H9 (cell line): ENCODE results near the gene KIAA1958. TPM values are rescaled to one million over a fixed set of nuclear protein-coding genes. Genes with fewer than 3 reads are reported as not detected.

Experiments
- DNase-seq: peaks from one replicate; pipeline ENCODE4 v3.0.0-alpha.2; 2017
- H2AFZ ChIP-seq: one replicate; pipeline ENCODE4 v1.6.1; 2013; ENCODE audit warnings: mild to moderate bottlenecking, low read length, control low read depth, moderate library complexity
- H2AK5ac ChIP-seq: 2 replicates; pipeline ENCODE4 v1.6.1; 2013; ENCODE audit warnings: low read length, control low read depth, mixed read lengths; ENCODE audit not compliant: insufficient read length
- H2BK120ac ChIP-seq: one replicate; pipeline ENCODE4 v1.6.1; 2013; ENCODE audit warnings: low read depth, mild to moderate bottlenecking, low read length, control low read depth, inconsistent platforms; ENCODE audit not compliant: poor library complexity, severe bottlenecking
- H2BK12ac ChIP-seq: 2 replicates; pipeline ENCODE4 v1.6.1; 2013; ENCODE audit warnings: low read length, control low read depth, mixed read lengths, low read depth; ENCODE audit not compliant: insufficient read length
- H2BK15ac ChIP-seq: 2 replicates; pipeline ENCODE4 v1.6.1; 2013; ENCODE audit warnings: low read depth, low read length, control low read depth
- H2BK20ac ChIP-seq: one replicate; pipeline ENCODE4 v1.6.1; 2013; ENCODE audit warnings: low read depth, mild to moderate bottlenecking, low read length, control low read depth, inconsistent platforms; ENCODE audit not compliant: poor library complexity, severe bottlenecking
- H2BK5ac ChIP-seq: 2 replicates; pipeline ENCODE4 v1.6.1; 2013; ENCODE audit warnings: low read length, control low read depth, mixed read lengths; ENCODE audit not compliant: insufficient read length
- H3K14ac ChIP-seq: 2 replicates; pipeline ENCODE4 v1.6.1; 2013; ENCODE audit warnings: low read length, control low read depth; ENCODE audit not compliant: insufficient read depth
- H3K18ac ChIP-seq: 2 replicates; pipeline ENCODE4 v1.6.1; 2013; ENCODE audit warnings: low read depth, mild to moderate bottlenecking, mixed read lengths, low read length, control low read depth; ENCODE audit not compliant: insufficient read length
- H3K23ac ChIP-seq: 2 replicates; pipeline ENCODE4 v1.6.1; 2013; ENCODE audit warnings: low read length, control low read depth, mixed read lengths, low read depth; ENCODE audit not compliant: insufficient read length
- H3K23me2 ChIP-seq: 2 replicates; pipeline ENCODE4 v1.6.1; 2013; ENCODE audit warnings: low read depth, mild to moderate bottlenecking, mixed read lengths, low read length, control low read depth; ENCODE audit not compliant: insufficient read length, poor library complexity, severe bottlenecking
- H3K27ac ChIP-seq: 2 replicates; pipeline ENCODE4 v1.5.1; 2013; ENCODE audit warnings: low read length, control low read depth, mixed read lengths, low read depth; ENCODE audit not compliant: insufficient read length
- H3K27me3 ChIP-seq: 2 replicates; pipeline ENCODE4 v1.6.1; 2013; ENCODE audit warnings: low read length, control low read depth, inconsistent platforms; ENCODE audit not compliant: insufficient read depth
- H3K4ac ChIP-seq: 2 replicates; pipeline ENCODE4 v1.6.1; 2013; ENCODE audit warnings: low read depth, mild to moderate bottlenecking, control low read depth, inconsistent platforms, low read length, moderate library complexity
- H3K4me1 ChIP-seq: 2 replicates; pipeline ENCODE4 v1.6.1; 2013; ENCODE audit warnings: low read length, control low read depth, inconsistent platforms; ENCODE audit not compliant: insufficient read depth
- H3K4me2 ChIP-seq: 2 replicates; pipeline ENCODE4 v1.6.1; 2013; ENCODE audit warnings: low read length, control low read depth, mixed read lengths; ENCODE audit not compliant: insufficient read length, insufficient read depth
- H3K56ac ChIP-seq: 2 replicates; pipeline ENCODE4 v1.6.1; 2013; ENCODE audit warnings: low read depth, mild to moderate bottlenecking, mixed read lengths, low read length, control low read depth; ENCODE audit not compliant: insufficient read length
- H3K79me1 ChIP-seq: 2 replicates; pipeline ENCODE4 v1.6.1; 2013; ENCODE audit warnings: low read depth, mild to moderate bottlenecking, moderate library complexity, low read length, control low read depth, inconsistent platforms; ENCODE audit not compliant: insufficient read depth, poor library complexity, severe bottlenecking
- H3K79me2 ChIP-seq: 2 replicates; pipeline ENCODE4 v1.6.1; 2013; ENCODE audit warnings: low read length, control low read depth, inconsistent platforms; ENCODE audit not compliant: insufficient read depth
- H3K9ac ChIP-seq: 2 replicates; pipeline ENCODE4 v1.6.1; 2013; ENCODE audit warnings: low read length, control low read depth, mixed read lengths; ENCODE audit not compliant: insufficient read length; ENCODE audit errors: extremely low read depth
- H3K9me3 ChIP-seq: one replicate; pipeline ENCODE4 v1.6.1; 2013; ENCODE audit warnings: low read depth, low read length, inconsistent platforms; ENCODE audit not compliant: control insufficient read depth
- H3T11ph ChIP-seq: one replicate; pipeline ENCODE4 v1.6.1; 2013; ENCODE audit warnings: mild to moderate bottlenecking, low read length, control low read depth, inconsistent platforms
- H4K20me1 ChIP-seq: one replicate; pipeline ENCODE4 v1.6.1; 2013; ENCODE audit not compliant: control insufficient read depth, insufficient read length, insufficient read depth
- H4K5ac ChIP-seq: 2 replicates; pipeline ENCODE4 v1.6.1; 2013; ENCODE audit warnings: low read depth, mild to moderate bottlenecking, mixed read lengths, low read length, control low read depth; ENCODE audit not compliant: insufficient read length
- H4K8ac ChIP-seq: replicated peaks from 2 replicates; pipeline ENCODE4 v1.6.1; 2013; ENCODE audit warnings: low read length, control low read depth, mixed read lengths, low read depth; ENCODE audit not compliant: insufficient read length
- H4K91ac ChIP-seq: 2 replicates; pipeline ENCODE4 v1.6.1; 2013; ENCODE audit warnings: low read depth, mild to moderate bottlenecking, moderate library complexity, mixed read lengths, low read length, control low read depth; ENCODE audit not compliant: insufficient read length
- H3K27ac Mint-ChIP-seq, 3 experiments: 2 replicates in 2 of 3; 3 replicates in 1 of 3; pipeline ENCODE4 v1.8.0; 2020 to 2021; ENCODE audit warnings: mixed read lengths in 3 of 3, mild to moderate bottlenecking in 1 of 3, moderate library complexity in 1 of 3
- H3K27me3 Mint-ChIP-seq: 2 replicates; pipeline ENCODE4 v1.8.0; 2021; ENCODE audit warnings: low read depth, mild to moderate bottlenecking, moderate library complexity, mixed read lengths
- H3K36me3 Mint-ChIP-seq, 3 experiments: 2 replicates in 2 of 3; 3 replicates in 1 of 3; pipeline ENCODE4 v1.8.0; 2020 to 2021; ENCODE audit warnings: low read depth in 3 of 3, mixed read lengths in 3 of 3; ENCODE audit not compliant: insufficient read depth in 1 of 3
- H3K4me1 Mint-ChIP-seq, 2 experiments: 2 replicates each; pipeline ENCODE4 v1.8.0; 2020; ENCODE audit warnings: mixed read lengths in 2 of 2
- H3K4me3 Mint-ChIP-seq, 2 experiments: 2 replicates in 1 of 2; 3 replicates in 1 of 2; pipeline ENCODE4 v1.8.0; 2020 to 2021; ENCODE audit warnings: mild to moderate bottlenecking in 2 of 2, mixed read lengths in 2 of 2, moderate library complexity in 1 of 2
- H3K9me3 Mint-ChIP-seq, 2 experiments: 2 replicates in 1 of 2; 3 replicates in 1 of 2; pipeline ENCODE4 v1.8.0; 2020; ENCODE audit warnings: mild to moderate bottlenecking in 2 of 2, mixed read lengths in 2 of 2, moderate library complexity in 1 of 2
- WGBS: extraction: QIAGEN DNeasy Blood & Tissue Kit; methylation state at CpG from one replicate; pipeline ENCODE4 v1.1.7; 2013; ENCODE audit warnings: missing lambda C conversion rate, low lambda C conversion rate, mixed read lengths; ENCODE audit not compliant: insufficient read length; ENCODE audit errors: extremely low coverage; 5-methylcytosine and 5-hydroxymethylcytosine counted together
- total RNA-seq: library from RNA; stranded (reverse); gene quantifications from 2 replicates; pipeline ENCODE4 v1.2.1, GENCODE V29; 2021
- TF ChIP-seq, protein P1 (sequence below): fragments of 200-600 bp; sonication (generic); conservative IDR thresholded peaks from 3 replicates; pipeline ENCODE4 v1.8.0; 2021; ENCODE audit warnings: antibody characterized with exemption, mild to moderate bottlenecking

The KIAA1958 gene
- total RNA-seq, 1 experiment from 2014 or later, result 34.0 TPM

DNA sequence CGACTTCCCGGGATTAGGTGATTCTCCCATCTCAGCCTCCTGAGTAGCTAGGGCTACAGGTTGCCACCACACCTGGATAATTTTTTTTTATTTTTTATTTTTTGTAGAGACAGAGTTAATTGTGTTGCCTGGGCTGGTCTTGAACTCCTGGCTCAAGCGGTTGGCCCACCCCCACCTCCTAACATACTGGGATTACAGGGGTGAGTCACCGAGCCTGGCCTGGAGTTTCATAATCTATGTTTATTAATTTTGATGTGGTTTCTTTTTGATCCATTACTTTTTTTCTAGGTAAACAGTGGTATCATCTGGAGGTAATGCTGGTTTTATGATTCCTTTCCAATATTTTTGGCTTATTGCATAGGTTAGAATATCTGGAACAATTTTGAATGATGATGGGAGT lies 54.2 kb downstream of the KIAA1958 start:
- no peak overlapping the region for H3K4ac ChIP-seq
- no peak overlapping the region for H3K4me3 Mint-ChIP-seq
- no peak overlapping the region for H4K5ac ChIP-seq
- H3K27me3 ChIP-seq, result no peaks in the 10 kb centered on the region
- H3K36me3 Mint-ChIP-seq, result peaks cover 8 to 13% (median 13%) of the 10 kb centered on the region in 3 experiments
- no peaks in the 10 kb centered on the region for H3K27me3 Mint-ChIP-seq
- no peaks in the 10 kb centered on the region for H3K9me3 ChIP-seq
- no peak overlapping the region for H3K27ac ChIP-seq
- H3T11ph ChIP-seq, result no peak overlapping the region
- peaks cover 2 to 5% of the 10 kb centered on the region in 2 experiments; a peak in 4 of 5 replicates for H3K9me3 Mint-ChIP-seq
- H3K79me2 ChIP-seq, result peaks cover 2% of the 10 kb centered on the region; the same call in 1 of the 2 replicates
- no CpG with 5 or more reads among the region's 4 CpGs for WGBS
- no peak overlapping the region for H3K4me2 ChIP-seq
- H2BK15ac ChIP-seq, result no peak overlapping the region
- H2BK12ac ChIP-seq, result no peak overlapping the region
- peaks cover 4% of the 10 kb centered on the region for H3K79me1 ChIP-seq
- H2BK20ac ChIP-seq, result no peak overlapping the region
- H4K91ac ChIP-seq, result no peak overlapping the region
- no peaks in the 10 kb centered on the region for H3K4me1 ChIP-seq
- H2BK5ac ChIP-seq, result no peak overlapping the region
- H3K14ac ChIP-seq, result no peak overlapping the region
- H3K9ac ChIP-seq, result no peak overlapping the region
- peaks cover 31% of the 10 kb centered on the region in 2 experiments for H3K4me1 Mint-ChIP-seq
- no peak overlapping the region for H2AK5ac ChIP-seq
- no peak overlapping the region for H2BK120ac ChIP-seq
- no peak overlapping the region for H3K18ac ChIP-seq
- no peaks in the 10 kb centered on the region for H4K20me1 ChIP-seq
- no peak for DNase-seq
- H3K27ac Mint-ChIP-seq, result no peak overlapping the region
- H4K8ac ChIP-seq, result no peak overlapping the region
- no peaks in the 10 kb centered on the region for H3K23me2 ChIP-seq
- no peak overlapping the region for H3K23ac ChIP-seq
- no peak overlapping the region for H3K56ac ChIP-seq
- TF ChIP-seq, protein P1, sequence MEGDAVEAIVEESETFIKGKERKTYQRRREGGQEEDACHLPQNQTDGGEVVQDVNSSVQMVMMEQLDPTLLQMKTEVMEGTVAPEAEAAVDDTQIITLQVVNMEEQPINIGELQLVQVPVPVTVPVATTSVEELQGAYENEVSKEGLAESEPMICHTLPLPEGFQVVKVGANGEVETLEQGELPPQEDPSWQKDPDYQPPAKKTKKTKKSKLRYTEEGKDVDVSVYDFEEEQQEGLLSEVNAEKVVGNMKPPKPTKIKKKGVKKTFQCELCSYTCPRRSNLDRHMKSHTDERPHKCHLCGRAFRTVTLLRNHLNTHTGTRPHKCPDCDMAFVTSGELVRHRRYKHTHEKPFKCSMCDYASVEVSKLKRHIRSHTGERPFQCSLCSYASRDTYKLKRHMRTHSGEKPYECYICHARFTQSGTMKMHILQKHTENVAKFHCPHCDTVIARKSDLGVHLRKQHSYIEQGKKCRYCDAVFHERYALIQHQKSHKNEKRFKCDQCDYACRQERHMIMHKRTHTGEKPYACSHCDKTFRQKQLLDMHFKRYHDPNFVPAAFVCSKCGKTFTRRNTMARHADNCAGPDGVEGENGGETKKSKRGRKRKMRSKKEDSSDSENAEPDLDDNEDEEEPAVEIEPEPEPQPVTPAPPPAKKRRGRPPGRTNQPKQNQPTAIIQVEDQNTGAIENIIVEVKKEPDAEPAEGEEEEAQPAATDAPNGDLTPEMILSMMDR, result no peak
- no peak overlapping the region for H2AFZ ChIP-seq
